ENCODE results near the gene ARHGAP33. TPM values are rescaled to one million over a fixed set of nuclear protein-coding genes. Genes with fewer than 3 reads are reported as not detected.
"Not testable (repeated sequence)": the region's sequence is repeated elsewhere in the genome, so short reads cannot be mapped to it uniquely, and the experiment has no call there.

Gene ARHGAP33
- total RNA-seq, 1 donor: 2.2 TPM

DNA sequence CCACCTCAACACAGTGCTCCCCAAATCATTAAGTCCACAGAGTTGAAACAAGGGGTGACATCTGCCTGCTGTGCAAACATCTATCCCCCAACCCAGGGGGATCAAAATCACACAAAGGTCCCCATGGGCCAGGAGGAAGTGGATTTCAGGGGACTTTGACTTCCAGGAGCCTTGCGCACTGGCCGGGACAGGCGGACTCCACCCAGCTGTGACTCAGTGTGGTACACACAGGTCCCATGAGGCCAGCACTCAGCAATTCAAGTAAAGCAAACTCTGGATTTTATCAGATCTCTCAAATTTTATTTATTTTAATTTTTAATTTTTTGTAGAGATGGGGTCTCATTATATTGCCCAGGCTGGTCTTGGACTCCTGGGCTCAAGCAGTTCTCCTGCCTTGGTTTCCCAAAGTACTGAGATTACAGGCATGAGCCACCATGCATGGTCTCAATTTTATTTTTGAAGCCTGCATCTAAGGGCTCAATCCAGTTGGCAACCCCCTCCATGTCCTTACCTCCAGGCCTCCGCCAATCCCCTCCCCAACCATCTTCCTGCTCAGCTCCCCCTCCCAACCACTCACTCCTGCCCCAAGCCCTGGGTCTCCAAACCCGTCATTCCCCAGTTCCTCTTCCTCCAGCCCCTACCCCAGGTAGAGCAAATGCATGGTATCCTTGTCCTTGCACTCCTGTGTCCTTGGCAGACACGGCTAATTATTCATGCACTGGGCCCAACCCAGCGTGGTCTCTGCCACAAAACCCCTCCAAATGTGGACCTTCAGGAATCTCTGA is 18.2 kb downstream of the ARHGAP33 start:
- peaks cover 33% of the 10 kb centered on the region for H3K27me3 ChIP-seq (ENCODE audit: insufficient read depth, low read length)
- no peaks in the 10 kb centered on the region for H3K9me3 ChIP-seq (ENCODE audit: low read depth, low read length)
- no peak overlapping the region for H3K4me3 ChIP-seq (ENCODE audit: insufficient read depth, low read length)
- no peak overlapping the region for H3K4me2 ChIP-seq (ENCODE audit: insufficient read depth, low read length)
- no peak overlapping the region for H2AFZ ChIP-seq (ENCODE audit: low read length)
- no peaks in the 10 kb centered on the region for H4K20me1 ChIP-seq (ENCODE audit: insufficient read depth, low read length)
- no peaks in the 10 kb centered on the region for H3K36me3 ChIP-seq (ENCODE audit: insufficient read depth, low read length)
- no peaks in the 10 kb centered on the region for H3K79me2 ChIP-seq (ENCODE audit: insufficient read depth, low read length)
- H3K27ac ChIP-seq (ENCODE audit: low read depth, low read length): no peak overlapping the region
- H3K4me1 ChIP-seq (ENCODE audit: insufficient read depth, low read length): peaks cover 2% of the 10 kb centered on the region
- peak; percentile 99 for DNase-seq (ENCODE audit: insufficient read length, low spot score, missing footprints)
- TF ChIP-seq, protein P1, sequence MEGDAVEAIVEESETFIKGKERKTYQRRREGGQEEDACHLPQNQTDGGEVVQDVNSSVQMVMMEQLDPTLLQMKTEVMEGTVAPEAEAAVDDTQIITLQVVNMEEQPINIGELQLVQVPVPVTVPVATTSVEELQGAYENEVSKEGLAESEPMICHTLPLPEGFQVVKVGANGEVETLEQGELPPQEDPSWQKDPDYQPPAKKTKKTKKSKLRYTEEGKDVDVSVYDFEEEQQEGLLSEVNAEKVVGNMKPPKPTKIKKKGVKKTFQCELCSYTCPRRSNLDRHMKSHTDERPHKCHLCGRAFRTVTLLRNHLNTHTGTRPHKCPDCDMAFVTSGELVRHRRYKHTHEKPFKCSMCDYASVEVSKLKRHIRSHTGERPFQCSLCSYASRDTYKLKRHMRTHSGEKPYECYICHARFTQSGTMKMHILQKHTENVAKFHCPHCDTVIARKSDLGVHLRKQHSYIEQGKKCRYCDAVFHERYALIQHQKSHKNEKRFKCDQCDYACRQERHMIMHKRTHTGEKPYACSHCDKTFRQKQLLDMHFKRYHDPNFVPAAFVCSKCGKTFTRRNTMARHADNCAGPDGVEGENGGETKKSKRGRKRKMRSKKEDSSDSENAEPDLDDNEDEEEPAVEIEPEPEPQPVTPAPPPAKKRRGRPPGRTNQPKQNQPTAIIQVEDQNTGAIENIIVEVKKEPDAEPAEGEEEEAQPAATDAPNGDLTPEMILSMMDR (IDR thresholded peaks at IDR 0.05; ENCODE audit: extremely low read depth, low read depth, low read length): no peak

GRCh38 chr19:35795564-35795963 is 20.2 kb downstream of the ARHGAP33 start:
- not testable (repeated sequence) for H3K4me3 ChIP-seq (ENCODE audit: insufficient read depth, low read length); H3K4me2 ChIP-seq (ENCODE audit: insufficient read depth, low read length); H3K9me3 ChIP-seq (ENCODE audit: low read depth, low read length); H2AFZ ChIP-seq (ENCODE audit: low read length); H3K79me2 ChIP-seq (ENCODE audit: insufficient read depth, low read length); H3K27ac ChIP-seq (ENCODE audit: low read depth, low read length); H4K20me1 ChIP-seq (ENCODE audit: insufficient read depth, low read length); H3K4me1 ChIP-seq (ENCODE audit: insufficient read depth, low read length); DNase-seq (ENCODE audit: insufficient read length, low spot score, missing footprints); H3K36me3 ChIP-seq (ENCODE audit: insufficient read depth, low read length)
- peaks cover 33% of the 10 kb centered on the region for H3K27me3 ChIP-seq (ENCODE audit: insufficient read depth, low read length)

DNA sequence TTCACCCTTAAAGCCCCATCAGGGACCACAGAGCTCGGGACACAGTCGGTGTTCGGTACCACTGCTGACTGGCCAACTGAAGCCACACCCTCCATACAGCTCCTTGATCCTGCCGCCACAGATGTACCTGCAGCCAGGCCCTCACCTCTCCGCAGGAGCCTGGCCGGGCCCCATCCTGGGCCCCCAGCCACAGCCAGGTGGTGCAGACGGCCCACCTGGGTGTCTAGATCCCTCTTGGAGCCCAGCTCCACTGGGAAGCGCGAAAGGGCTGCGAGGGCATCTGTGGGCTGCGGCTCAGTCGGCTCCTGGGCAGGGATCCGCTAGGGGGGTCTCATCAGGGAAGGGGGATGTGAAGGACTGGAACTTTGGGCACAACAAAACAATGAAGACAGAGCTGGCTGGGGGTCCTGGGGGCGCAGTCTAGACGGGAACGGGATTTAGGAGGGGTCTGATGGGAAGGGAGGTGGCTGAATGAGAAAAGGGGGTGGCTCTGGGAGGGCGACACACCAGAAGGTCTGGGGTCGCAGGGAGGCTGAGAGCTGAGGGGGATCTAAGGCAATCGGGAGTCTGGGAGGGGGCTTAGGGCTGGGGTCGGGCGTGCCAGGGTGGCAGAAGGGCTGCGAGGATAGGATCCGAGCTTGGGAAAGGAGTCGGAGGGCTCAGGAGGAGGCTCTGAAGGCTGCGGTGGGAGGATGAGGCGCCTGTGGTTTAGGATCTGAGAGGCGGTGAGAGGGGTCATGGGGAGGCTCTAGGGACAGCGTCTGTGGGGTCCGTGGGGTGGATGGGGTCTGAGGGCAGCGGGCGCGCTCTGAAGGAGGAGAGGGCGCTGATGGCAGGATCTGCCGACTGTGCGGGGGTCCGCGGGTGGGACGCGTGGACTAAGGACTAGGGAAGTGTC is 21.5 kb downstream of the ARHGAP33 start:
- DNase-seq (ENCODE audit: insufficient read length, low spot score, missing footprints): peak; percentile 37
- Histone ChIP-seq H2AFZ (ENCODE audit: low read length) (no peak overlapping the region), H3K27ac (ENCODE audit: low read depth, low read length) (no peak overlapping the region), H3K4me1 (ENCODE audit: insufficient read depth, low read length) (peaks cover 2% of the 10 kb centered on the region), H4K20me1 (ENCODE audit: insufficient read depth, low read length) (no peaks in the 10 kb centered on the region), H3K27me3 (ENCODE audit: insufficient read depth, low read length) (peaks cover 33% of the 10 kb centered on the region), H3K4me3 (ENCODE audit: insufficient read depth, low read length) (no peak overlapping the region), H3K79me2 (ENCODE audit: insufficient read depth, low read length) (no peaks in the 10 kb centered on the region), H3K4me2 (ENCODE audit: insufficient read depth, low read length) (no peak overlapping the region), H3K9me3 (ENCODE audit: low read depth, low read length) (no peaks in the 10 kb centered on the region), H3K36me3 (ENCODE audit: insufficient read depth, low read length) (no peaks in the 10 kb centered on the region)
- TF ChIP-seq, protein P1 (IDR thresholded peaks at IDR 0.05; ENCODE audit: extremely low read depth, low read depth, low read length): no peak

- no peaks in the 10 kb centered on the region for H3K9me3 ChIP-seq (ENCODE audit: low read depth, low read length)
- H3K4me1 ChIP-seq (ENCODE audit: insufficient read depth, low read length): peaks cover 2% of the 10 kb centered on the region
- TF ChIP-seq, protein P1 (IDR thresholded peaks at IDR 0.05; ENCODE audit: extremely low read depth, low read depth, low read length): no peak
- H3K4me3 ChIP-seq (ENCODE audit: insufficient read depth, low read length): no peak overlapping the region
- no peak overlapping the region for H3K4me2 ChIP-seq (ENCODE audit: insufficient read depth, low read length)
- no peaks in the 10 kb centered on the region for H3K36me3 ChIP-seq (ENCODE audit: insufficient read depth, low read length)
- DNase-seq (ENCODE audit: insufficient read length, low spot score, missing footprints): peak; percentile 36
- H4K20me1 ChIP-seq (ENCODE audit: insufficient read depth, low read length): no peaks in the 10 kb centered on the region
- no peak overlapping the region for H2AFZ ChIP-seq (ENCODE audit: low read length)
- no peak overlapping the region for H3K27ac ChIP-seq (ENCODE audit: low read depth, low read length)
- peaks cover 33% of the 10 kb centered on the region for H3K27me3 ChIP-seq (ENCODE audit: insufficient read depth, low read length)
- H3K79me2 ChIP-seq (ENCODE audit: insufficient read depth, low read length): no peaks in the 10 kb centered on the region
These were observed 22.3 kb downstream of the ARHGAP33 start for GRCh38 chr19:35797663-35798062.
